GM21447 (cell line): ENCODE data around the gene GPATCH3.
"Not testable (repeated sequence)": the region's sequence is repeated elsewhere in the genome, so short reads cannot be mapped to it uniquely, and the experiment has no call there.

Experiments used
- ATAC-seq: cut with Tn5 transposase; IDR thresholded peaks from one replicate; pipeline ENCODE4 v1.9.1; 2021; ENCODE audit not compliant: unreplicated experiment

GPATCH3 gene

GRCh38 chr1:26913754-26914619 is 13.7 kb upstream of the GPATCH3 start, which contains the start of gene NR0B2:
Gene NR0B2 (minus strand): TSS chr1:26913975. CDS start chr1:26913940, 35 bp downstream.
- no peak for ATAC-seq

DNA sequence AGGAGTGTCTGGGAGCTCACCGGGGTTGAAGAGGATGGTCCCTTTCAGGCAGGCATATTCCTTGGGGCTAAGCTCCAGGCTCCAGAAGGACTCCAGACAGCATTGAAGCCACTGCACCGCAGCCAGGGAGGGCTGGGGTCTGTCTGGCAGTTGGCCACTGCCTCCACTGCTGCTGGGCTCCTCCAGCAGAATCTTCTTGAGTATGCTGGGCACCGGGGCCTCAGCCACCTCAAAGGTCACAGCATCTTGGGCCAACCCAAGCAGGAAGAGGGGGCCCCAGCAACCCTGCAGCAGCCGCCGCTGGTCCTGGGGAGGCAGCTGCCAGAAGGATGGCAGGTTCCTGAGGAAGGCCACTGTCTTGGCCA is 13.1 kb upstream of the GPATCH3 start:
- no peak for ATAC-seq

DNA sequence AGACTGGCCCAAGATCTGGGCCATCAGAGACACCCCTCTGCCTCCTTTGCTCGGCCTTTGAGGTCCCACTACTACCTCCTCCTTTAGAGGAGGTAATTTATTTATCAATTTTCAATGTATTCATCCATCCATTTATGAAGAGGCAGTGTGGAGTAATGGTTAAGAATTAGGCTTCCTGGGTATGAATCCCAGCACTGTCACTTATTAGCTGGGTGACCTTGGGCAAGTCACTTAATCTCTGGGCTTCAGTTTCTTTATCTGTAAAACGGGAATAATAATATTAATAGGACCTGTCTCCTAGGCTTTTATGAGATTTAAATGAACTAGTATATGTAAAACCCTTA is 11.9 kb upstream of the GPATCH3 start:
- no peak for ATAC-seq

DNA sequence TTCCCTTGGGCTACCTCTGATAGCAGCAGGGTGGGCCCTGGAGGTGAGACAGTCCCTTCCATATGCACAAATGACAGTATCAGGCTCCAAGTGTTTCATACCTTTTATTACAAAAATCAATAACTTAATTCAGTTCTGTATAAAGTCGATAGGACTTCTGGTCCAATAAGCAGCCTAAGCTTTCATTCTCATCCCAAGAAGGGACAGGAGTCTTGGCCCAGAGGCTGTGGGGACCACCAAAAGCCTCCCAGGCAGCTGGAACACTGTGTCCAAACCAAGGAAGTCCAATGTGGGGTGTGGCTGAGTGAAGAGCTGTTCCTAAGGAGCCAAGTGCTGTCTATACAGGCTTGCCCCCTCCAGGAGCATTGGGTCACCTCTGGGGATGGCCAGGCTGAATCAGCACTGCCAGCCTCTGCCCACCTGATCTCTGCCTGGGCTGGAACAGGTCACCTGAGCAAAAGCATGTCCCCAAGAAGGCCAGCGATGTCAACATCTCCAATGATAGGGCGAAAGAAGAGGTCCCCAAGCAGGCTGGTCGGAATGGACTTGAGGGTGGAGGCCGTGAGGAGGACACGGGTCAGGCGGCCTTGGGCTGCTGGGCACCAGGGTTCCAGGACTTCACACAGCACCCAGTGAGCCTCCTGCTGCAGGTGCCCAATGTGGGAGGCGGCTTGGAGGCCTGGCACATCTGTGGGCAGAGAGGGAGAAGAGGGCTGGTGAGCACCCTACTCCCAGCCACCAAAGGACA is 11.3 kb upstream of the GPATCH3 start:
- no peak for ATAC-seq

- no peak for ATAC-seq
Observed at GRCh38 chr1:26910343-26911160, 10.3 kb upstream of the GPATCH3 start.

- ATAC-seq: no peak
Observed at GRCh38 chr1:26909951-26910342, 9.7 kb upstream of the GPATCH3 start.

DNA sequence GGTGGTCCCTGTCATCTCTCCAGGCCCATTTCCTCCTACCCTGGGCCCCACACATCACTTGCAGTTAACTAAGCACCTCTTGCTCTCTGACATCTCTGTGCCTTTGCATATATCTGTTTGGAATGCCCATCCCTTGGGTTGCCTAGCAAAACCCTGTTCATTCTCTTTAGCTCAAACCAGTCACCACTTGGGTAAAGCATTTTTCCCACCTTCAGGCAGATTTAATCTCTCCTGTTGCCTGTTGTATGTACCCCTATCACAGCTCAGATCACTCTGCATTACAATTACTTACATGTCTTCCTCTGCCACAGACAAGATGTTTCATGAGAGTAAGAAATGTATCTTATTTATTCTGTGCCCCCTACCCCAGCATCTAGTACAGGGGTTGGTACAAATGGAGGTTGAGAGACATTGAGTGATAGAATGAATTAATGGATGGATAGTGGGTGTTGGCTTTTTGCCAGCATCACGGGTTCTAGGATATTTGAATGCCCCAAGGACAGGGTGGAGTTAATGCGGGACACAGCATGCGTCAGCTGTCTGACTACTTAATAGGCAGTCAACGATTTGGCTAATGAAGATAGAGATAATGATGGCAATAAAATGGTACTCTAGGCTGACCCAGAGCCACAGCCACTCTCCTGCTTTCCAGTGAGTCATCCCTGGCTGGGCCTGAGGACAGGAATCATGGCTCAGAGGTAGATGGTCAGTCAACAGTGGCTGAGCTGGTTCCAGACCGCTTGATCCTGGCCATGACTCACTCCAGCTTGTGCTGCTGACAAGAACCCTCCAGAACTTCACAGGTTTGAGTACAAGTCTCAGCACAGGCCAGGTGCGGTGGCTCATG is 7.0 kb upstream of the GPATCH3 start:
- ATAC-seq: no peak

GRCh38 chr1:26900815-26901511 is 696 bp upstream of the GPATCH3 start:
- no peak for ATAC-seq

- no peak for ATAC-seq
Observed at GRCh38 chr1:26897351-26897750, 2.9 kb downstream of the GPATCH3 start.

- ATAC-seq: no peak
Observed at GRCh38 chr1:26894263-26894662, 6.0 kb downstream of the GPATCH3 start.

GRCh38 chr1:26890467-26890796 is 9.8 kb downstream of the GPATCH3 start:
- ATAC-seq: peak; percentile 17

DNA sequence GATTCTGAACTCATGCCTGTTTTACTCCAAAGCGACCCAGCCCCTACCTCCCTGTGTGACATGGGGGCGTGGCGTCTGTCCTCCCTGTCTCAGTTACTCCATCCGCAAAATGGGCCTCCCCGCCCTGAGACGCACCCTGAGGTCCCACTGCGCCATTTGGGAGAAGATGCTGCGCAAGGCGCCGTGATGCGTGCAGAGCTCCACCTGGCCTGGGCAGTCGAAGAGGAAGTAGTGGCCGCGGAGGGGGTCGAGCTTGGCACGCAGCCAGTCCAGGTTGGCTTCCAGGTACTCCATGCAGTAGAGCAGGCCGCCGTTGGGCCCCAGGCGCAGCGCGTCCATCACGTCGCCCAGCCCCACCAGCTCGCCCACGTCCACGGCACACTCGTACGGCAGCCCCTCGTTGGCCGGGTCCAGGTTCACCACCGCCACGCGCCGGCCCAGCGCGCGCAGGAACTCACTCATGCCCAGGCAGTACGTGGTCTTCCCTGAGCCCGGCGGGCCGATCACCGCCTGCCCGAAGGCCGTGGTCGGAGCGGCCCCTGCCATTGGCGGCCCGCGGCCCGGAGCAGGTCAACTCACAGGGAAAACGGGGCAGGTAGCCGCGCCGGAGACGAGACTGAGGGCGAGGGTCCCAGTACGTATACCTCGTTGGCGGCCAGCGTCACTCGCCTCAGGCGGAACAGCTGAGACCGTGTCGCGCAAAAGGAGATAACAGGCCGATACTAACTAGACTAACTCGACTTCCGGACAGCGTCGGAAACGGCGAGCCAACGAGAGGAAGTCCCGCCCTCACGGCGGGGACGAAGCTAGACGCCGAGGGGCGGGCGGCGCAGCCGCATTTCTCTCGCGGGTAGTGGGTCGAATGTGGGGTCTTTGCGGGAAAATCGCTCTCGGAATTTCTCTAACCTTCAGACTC is 10.5 kb downstream of the GPATCH3 start, which contains the start of gene GPN2:
GPN2 (minus strand) TSS at position 733 of the 916 bp plus-strand sequence; CDS start at position 546, 187 bp downstream.
- peak; percentile 87 for ATAC-seq

DNA sequence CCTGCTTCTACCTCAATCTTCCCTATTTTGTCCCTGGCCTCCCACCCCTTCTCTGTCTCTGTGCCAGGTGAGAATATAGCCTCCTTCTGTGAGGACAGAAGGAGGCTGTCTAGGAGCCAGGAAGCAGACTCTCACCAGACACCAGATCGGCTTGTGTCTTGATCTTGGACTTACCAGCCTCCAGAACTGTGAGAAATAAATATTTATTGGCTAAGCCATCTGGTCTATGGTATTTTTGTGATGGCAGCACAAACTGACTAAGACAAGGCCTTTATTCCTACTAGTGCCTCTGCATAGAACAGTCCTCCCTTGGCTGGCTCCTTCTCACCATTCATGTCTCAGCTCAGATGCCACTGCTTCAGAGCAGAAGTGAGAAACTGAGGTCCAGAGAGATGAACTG is 12.0 kb downstream of the GPATCH3 start:
- ATAC-seq: no peak

DNA sequence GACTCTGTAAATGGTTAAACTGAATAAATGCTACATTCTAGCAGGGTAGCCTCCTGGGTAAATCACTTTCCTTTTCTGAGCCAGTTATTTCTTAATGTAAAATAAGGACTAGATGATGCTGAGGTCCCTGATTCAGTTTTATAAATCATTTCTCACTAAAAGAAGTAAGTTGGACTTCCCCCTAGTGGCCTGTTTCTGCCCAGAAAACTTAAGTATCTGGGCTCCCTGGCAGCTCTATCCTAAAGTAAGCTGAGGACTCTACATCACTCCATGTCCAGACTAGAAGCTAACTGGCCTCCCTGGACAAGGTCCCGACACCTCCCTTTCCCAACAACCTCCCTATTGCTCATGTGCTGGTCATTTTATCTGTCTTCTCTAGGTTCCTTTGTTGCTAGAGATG is 13.1 kb downstream of the GPATCH3 start:
- no peak for ATAC-seq

- no peak for ATAC-seq
Observed at GRCh38 chr1:26882696-26883463, 17.4 kb downstream of the GPATCH3 start.

DNA sequence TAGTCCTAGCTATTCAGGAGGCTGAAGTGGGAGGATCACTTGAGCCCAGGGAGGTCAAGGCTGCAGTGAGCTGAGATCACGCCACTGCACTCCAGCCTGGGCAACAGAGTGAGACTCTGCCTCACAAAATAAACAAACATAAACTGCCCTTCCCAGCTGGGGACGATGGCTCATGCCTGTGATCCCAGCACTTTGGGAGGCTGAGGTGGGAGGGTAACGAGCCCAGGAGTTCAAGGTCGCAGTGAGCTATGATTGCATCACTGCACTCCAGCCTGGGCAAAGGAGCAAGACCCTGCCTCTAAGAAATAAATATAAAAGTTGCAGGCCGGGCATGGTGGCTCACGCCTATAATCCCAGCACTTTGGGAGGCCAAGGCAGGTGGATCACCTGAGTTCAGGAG is 18.7 kb downstream of the GPATCH3 start:
- not testable (repeated sequence) for ATAC-seq

- ATAC-seq: no peak
Observed at GRCh38 chr1:26879793-26880192, 20.5 kb downstream of the GPATCH3 start.

DNA sequence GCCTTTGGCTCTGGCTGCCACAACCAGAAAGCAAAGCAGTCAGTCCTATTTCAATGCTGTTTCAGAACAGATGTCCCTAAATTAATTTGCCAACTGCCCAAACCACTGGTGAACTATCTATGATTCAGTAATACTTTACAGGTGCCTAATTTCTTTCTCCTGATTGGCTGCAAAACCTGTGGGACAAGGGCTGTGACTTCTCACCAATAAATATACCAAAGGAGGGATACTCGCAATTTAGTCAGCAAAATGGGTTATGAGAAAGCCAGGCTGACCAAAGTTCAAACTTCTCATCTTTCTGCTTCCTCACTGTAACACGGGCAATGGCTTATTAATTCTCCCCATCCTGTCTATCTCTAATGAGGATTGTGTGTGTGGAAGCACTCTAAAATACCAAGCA is 22.9 kb downstream of the GPATCH3 start:
- ATAC-seq: no peak
